DMS53 treated with DMSO at 0.1 percent for 48 hours (cell line): ENCODE data around the gene CACNA2D3.

Source experiments
- DNase-seq: peaks from one replicate; lab custom pipeline; 2025; ENCODE audit not compliant: unreplicated experiment; lab: John Stamatoyannopoulos, UW

The CACNA2D3 gene

GRCh38 chr3:54982807-54983206 lies 860.5 kb downstream of the CACNA2D3 start:
- DNase-seq, result no peak

DNA sequence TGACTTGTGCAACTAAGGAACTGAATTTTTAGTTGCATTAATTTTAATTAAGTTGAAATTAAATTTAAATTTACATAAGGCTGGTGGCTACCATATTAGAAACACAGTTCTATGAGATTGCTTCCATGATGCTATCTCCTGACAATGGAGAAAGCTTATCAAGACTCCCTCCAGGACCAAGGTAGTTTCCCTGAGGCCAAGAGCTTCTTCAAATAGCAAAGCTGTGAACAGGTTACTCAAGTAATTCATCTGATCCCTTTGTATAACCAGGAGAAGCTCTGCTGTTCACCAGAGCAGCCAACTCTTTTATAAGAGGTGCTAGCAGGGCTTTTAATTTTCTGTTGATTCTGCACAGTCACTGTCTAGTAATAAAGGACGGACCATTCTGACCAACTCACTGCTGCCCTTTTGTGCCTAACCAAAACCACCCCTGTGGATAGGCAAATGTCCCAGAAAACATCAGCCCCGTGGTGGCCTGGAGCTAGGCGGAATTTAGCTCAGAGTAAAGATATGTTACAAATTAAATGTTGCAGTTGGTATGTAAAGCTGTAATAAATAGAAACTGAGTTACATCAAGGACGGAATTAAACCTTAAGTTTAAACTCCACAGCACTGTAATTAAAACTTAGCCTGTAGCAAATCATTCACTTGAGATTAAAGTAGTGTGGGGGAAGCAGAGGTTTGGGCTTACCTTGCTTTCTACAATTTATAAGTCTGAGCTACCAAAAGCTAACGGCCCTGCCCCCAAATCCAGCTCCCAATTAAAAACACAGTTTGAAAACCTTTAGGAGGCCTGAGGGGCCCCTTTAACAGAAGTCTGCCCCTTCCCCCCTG lies 861.1 kb downstream of the CACNA2D3 start:
- no peak for DNase-seq

DNA sequence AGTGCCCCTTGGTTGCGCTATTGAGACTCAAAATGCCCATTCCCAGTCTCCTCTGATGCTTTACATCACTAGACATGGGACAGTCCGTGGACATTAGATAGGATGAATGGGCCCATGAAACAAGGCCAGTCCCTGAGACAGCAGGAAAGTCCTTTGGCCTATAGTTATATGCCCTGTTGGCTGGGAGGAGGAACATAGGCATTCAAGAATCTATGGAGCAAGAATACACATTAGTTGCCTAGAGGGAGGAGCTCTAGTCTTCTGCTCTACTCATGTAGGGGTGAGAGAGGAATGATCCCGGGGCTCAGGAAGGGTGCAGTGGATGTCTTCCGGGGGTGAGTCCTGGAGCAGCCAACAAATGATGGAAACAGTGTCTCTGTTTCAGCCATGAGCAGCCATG lies 863.5 kb downstream of the CACNA2D3 start:
- DNase-seq, result no peak

DNA sequence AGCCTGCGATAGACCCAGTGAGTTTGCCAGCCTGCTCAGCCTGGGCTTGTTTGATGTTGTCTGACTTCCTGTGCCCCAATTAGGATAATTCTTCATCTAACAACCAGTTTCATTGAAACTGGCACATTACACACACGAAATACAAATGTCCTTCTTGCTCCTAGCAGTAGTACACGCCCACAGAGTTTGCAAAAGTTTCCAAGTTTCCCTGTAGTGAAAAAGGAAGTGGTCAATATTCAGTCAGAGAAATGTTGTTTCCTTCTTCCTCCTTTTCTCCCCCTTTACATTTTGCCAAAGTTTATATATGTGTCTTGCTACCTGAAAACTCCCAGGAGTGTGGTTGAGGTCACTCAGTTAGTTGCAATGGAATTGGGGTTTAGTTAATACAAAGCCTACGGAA lies 863.9 kb downstream of the CACNA2D3 start:
- no peak for DNase-seq

DNA sequence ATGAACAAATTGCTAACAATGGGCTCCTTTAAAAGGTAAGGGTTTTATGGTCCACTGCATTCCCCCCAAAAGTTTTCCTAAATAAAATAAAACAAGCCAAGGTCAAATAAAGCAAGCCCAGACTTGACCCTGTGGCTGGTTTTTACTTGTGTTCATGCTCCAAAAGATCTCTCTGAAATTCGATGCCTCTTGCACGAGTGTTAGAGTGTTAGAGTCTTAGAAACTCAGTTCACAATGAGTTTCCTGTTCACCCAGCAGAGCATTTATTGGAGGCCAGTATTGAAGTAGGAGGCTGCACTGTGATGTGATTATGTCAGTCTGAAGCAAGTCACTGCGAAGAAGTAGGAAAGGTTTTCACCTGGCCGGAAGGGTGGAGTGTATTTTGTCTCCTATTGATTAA lies 865.4 kb downstream of the CACNA2D3 start:
- DNase-seq, result no peak

DNA sequence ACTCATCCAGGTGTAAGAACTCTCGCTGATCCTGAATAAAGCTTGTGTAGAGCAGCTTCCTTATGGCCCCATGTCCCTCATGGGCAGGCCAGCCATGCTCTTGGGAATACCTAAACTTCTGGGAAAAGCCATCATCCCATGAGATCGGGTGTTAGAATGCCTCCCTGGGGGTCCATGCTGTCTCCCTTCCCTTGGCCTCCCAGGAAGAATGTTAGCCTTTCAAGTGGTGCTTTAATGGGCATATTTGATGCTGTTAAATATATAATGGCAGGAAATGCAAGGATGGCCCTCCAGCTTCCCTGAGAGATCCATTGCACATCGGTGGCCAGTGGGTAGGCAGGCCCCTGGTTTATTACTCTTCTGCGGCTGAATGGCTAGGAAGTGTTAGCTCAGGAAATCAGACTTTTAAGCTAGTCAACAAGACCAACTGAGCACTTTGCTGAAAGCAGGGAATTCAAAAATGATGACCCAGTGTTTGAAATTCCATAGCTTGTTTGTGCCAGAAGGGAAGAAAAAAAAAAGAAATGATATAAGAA lies 866.0 kb downstream of the CACNA2D3 start:
- DNase-seq, result no peak

DNA sequence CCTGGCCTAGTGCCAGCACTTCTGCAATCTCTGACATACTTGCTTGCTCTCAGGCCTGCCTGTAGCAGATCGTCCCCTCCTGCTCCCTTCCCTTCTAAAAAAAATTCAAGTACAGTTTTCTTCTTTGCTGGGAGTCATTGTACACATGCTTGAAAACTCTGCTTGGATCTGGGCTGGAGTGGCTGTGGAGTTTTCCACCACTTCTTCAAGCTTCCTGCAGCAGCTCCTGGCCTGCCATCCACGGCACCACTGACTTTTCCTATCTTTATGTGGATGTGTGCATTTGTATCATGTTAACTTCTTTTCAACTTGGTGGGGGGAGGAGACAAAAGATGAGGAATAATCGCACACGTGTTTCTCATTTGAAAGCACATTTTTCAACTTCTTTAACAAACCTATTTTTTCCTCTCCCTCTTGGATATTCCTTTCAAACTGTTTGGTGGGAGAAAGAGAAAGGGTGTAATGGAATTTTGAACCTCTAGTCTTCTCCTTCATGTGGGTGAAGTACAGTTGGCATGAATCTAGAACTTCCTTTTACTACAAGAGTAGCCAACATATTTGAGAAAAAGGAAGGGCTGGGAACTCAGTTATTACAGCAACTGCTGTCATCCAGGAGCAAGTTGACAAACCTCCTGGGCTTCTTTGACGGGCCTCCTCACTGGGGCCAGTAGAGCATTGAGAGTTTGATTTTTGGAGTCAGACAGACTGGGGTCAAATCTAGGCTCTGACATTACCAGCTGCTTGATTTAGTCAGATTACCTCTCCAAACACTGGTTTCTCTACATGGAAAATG lies 866.7 kb downstream of the CACNA2D3 start:
- no peak for DNase-seq

- no peak for DNase-seq
These were observed 871.8 kb downstream of the CACNA2D3 start for GRCh38 chr3:54994111-54994513.

- no peak for DNase-seq
These were observed 876.8 kb downstream of the CACNA2D3 start for GRCh38 chr3:54999159-54999558.

GRCh38 chr3:54999811-55000210 lies 877.5 kb downstream of the CACNA2D3 start:
- DNase-seq, result no peak

DNA sequence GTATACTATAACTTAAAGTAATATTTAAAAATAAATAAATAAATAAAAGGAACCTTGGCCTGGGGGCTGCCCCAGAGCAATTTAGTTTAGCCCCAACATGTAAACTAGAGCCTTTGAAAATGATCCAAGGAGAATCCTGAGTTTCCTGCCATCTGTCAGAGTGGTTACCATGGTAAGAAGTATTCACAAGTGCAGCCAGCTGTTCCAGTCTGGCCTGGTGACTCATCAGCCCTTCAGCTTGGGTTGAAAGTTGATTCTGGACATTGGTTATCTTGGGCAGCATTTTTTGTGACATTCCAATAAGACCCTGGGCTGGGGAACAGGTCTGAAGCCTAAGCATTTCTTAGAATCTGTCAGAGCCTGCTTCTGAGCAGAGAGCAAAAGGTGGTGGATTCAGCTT lies 878.2 kb downstream of the CACNA2D3 start:
- peak; percentile 8 for DNase-seq

- no peak for DNase-seq
These were observed 878.6 kb downstream of the CACNA2D3 start for GRCh38 chr3:55000953-55001352.

DNA sequence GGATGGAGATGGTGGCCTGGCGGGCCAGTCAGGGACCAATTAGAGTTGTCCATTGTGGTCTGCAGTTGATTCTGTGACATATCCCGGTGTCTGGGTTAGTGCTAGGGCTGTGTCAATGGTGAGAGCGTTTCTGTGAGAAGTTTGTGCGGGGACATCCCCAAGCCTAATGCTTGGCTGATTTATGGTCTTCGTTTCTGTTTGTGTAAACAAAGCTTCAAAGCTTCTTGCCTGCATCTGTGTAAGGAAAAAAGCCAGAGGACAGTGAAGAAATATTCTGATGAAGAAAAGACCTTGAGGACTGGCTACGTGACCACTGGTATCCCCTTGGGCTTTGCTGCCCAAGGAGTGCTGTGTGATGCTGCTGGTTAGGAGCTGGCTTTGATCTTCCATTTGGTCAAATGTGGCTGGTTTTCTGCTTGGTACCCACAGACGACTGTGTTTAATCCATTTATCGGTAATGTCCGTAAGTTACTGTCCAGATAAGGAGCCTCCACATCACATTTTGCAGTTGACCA lies 880.1 kb downstream of the CACNA2D3 start:
- DNase-seq, result no peak

- no peak for DNase-seq
These were observed 883.9 kb downstream of the CACNA2D3 start for GRCh38 chr3:55006244-55006676.

- DNase-seq, result no peak
These were observed 885.6 kb downstream of the CACNA2D3 start for GRCh38 chr3:55007971-55008370.

DNA sequence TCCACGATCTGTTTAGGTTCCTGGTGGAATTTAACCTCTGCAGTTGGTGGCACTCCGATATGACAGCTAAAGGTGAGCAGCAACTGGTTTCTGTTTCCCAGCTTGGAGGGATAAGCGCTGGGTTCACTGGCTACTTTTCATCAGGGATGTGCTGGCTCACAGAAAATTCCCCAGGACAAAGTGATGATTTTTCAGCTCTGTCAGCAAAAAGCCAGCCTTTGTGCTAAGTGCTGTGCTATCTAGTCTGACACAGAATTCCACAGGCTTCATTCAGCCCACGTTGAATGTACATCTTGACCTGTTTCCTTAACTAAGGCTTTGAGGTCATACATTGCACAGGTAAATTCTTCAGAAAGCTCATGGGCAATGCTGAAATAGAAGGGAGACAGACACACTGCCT lies 887.0 kb downstream of the CACNA2D3 start:
- DNase-seq, result no peak

GRCh38 chr3:55012091-55012490 lies 889.7 kb downstream of the CACNA2D3 start:
- no peak for DNase-seq

GRCh38 chr3:55013145-55013925 lies 891.0 kb downstream of the CACNA2D3 start:
- DNase-seq, result no peak

GRCh38 chr3:55014081-55014480 lies 891.7 kb downstream of the CACNA2D3 start:
- no peak for DNase-seq

GRCh38 chr3:55014906-55015305 lies 892.6 kb downstream of the CACNA2D3 start:
- no peak for DNase-seq

DNA sequence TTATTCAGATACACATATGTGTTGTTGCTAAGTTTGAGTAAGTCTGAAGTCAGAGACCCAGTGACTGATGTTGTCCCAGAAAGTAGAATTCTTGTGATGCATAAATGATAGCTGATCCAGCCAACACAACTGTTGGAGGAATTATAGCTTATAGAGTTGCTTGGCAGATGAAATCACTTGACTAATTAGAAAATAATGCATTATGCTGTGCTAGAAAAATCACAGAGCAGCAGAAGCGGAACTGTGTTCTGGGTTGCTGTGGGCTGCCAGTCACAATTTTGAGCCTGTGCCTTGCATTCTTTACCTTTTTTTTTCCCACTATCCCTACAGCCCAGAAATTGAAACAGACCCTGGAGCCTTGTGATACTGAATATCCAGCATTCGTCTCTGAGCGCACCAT lies 895.5 kb downstream of the CACNA2D3 start:
- no peak for DNase-seq
